Hepatocyte (in vitro differentiated cells): ENCODE results near the gene ADGRB2.

ENCODE experiments used
- EZH2 ChIP-seq: fragments of 200-600 bp; sonication (generic); IDR thresholded peaks from 2 replicates; pipeline ENCODE4 v1.6.1; 2016; ENCODE audit warnings: antibody characterized with exemption, mild to moderate bottlenecking, borderline replicate concordance
- EZH2phosphoT487 ChIP-seq: fragments of 200-600 bp; sonication (generic); IDR thresholded peaks from one replicate; pipeline ENCODE4 v1.6.1; 2018; ENCODE audit warnings: antibody characterized with exemption, mild to moderate bottlenecking, low read depth, moderate library complexity; ENCODE audit not compliant: unreplicated experiment, severe bottlenecking
- TF ChIP-seq, protein P1 (sequence below): fragments of 200-600 bp; sonication (generic); IDR thresholded peaks from 2 replicates; pipeline ENCODE4 v1.5.1; 2016; ENCODE audit warnings: antibody characterized with exemption, mild to moderate bottlenecking; ENCODE audit not compliant: poor library complexity

DNA sequence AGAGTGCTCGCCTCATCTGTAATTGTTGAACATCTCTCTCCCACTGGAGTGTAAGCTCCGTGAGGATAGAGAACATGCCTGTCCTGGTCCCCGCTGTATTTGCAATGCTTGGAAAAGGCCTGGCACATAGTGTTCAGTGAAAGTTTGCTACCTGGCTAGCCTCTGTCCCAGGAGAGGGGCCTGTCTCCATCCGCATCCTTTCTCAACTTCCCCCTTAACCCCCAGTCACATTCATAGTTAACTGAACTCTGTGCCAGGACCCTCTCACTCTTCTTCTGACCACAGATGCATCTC lies 36.5 kb upstream of the ADGRB2 start:
- no peak for TF ChIP-seq EZH2
- TF ChIP-seq, protein P1, sequence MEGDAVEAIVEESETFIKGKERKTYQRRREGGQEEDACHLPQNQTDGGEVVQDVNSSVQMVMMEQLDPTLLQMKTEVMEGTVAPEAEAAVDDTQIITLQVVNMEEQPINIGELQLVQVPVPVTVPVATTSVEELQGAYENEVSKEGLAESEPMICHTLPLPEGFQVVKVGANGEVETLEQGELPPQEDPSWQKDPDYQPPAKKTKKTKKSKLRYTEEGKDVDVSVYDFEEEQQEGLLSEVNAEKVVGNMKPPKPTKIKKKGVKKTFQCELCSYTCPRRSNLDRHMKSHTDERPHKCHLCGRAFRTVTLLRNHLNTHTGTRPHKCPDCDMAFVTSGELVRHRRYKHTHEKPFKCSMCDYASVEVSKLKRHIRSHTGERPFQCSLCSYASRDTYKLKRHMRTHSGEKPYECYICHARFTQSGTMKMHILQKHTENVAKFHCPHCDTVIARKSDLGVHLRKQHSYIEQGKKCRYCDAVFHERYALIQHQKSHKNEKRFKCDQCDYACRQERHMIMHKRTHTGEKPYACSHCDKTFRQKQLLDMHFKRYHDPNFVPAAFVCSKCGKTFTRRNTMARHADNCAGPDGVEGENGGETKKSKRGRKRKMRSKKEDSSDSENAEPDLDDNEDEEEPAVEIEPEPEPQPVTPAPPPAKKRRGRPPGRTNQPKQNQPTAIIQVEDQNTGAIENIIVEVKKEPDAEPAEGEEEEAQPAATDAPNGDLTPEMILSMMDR, result no peak
- no peak for TF ChIP-seq EZH2phosphoT487
